ENCODE measurements around the gene TMEM134. TPM values are rescaled to one million over a fixed set of nuclear protein-coding genes. Genes with fewer than 3 reads are reported as not detected.
A peak's percentile ranks its signal among the peaks of the same experiment; 100 is the strongest.

TMEM134 gene
- total and polyA plus RNA-seq, 5 donors, result 61.7 to 82.3 (median 66.4) TPM

- Histone ChIP-seq H3K27ac (ENCODE audit: low read length) (no peak overlapping the region), H3K27me3 (ENCODE audit: control insufficient read depth, insufficient read depth) (no peaks in the 10 kb centered on the region), H3K4me1 (ENCODE audit: control insufficient read depth, insufficient read depth, low read length) (peaks cover 2% of the 10 kb centered on the region), H3K9me3 (ENCODE audit: control insufficient read depth, low read length) (no peaks in the 10 kb centered on the region), H3K4me3 (ENCODE audit: low read length) (no peak overlapping the region)
- intact Hi-C loops (cut with DNase I), result loop anchor here in 2 of 4 donors (10.0 kb wide), 2 partner anchors 96 to 106 kb away; partner anchors contain the start of genes PPP1CA (in 1 of the 2), RAD9A (in 1 of the 2) and TBC1D10C (in 1 of the 2)
- ATAC-seq (no peak), DNase-seq (no peak)
- WGBS, result 94% methylated on average over 1 of the region's 1 CpG
These were observed 31.4 kb upstream of the TMEM134 start for GRCh38 chr11:67500484-67500821.

GRCh38 chr11:67499808-67500483, 30.9 kb upstream of the TMEM134 start:
- Histone ChIP-seq H3K27ac (ENCODE audit: low read length) (no peak overlapping the region), H3K9me3 (ENCODE audit: control insufficient read depth, low read length) (no peaks in the 10 kb centered on the region), H3K4me3 (ENCODE audit: low read length) (no peak overlapping the region), H3K27me3 (ENCODE audit: control insufficient read depth, insufficient read depth) (no peaks in the 10 kb centered on the region), H3K4me1 (ENCODE audit: control insufficient read depth, insufficient read depth, low read length) (no peaks in the 10 kb centered on the region)
- WGBS, result 94% methylated on average over 26 of the region's 26 CpGs
- ATAC-seq (no peak), DNase-seq (peak in 1 of 3 donors; percentile 57)
- intact Hi-C loops (cut with DNase I), result loop anchor here in 2 of 4 donors (10.0 kb wide), 2 partner anchors 95 to 105 kb away; partner anchors contain the start of genes PPP1CA (in 1 of the 2), RAD9A (in 1 of the 2) and TBC1D10C (in 1 of the 2)

DNA sequence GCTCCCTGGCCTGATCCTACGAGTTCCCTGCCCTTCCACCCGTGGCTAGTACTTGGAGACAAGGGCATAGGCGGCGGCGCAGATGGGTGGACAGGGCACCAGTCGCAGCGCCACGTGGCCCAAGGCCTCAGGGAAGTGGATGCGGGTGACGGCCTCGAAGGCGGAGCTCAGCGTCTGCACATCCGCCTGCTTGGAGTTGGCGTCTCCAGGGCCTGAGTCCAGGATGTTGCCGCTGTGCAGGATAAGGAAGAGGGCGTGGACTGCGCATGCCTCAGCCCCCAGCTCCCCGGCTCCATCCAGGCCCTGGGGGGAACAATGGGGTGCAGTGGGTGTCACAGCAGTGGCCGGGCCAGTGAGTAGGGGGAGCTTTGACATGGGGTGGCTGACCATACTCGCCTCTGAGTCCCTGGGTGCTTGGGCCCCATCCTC, 29.5 kb upstream of the TMEM134 start:
- 75% methylated on average over 21 of the region's 21 CpGs for WGBS
- no peaks in the 10 kb centered on the region for H3K27me3 ChIP-seq (ENCODE audit: control insufficient read depth, insufficient read depth)

DNA sequence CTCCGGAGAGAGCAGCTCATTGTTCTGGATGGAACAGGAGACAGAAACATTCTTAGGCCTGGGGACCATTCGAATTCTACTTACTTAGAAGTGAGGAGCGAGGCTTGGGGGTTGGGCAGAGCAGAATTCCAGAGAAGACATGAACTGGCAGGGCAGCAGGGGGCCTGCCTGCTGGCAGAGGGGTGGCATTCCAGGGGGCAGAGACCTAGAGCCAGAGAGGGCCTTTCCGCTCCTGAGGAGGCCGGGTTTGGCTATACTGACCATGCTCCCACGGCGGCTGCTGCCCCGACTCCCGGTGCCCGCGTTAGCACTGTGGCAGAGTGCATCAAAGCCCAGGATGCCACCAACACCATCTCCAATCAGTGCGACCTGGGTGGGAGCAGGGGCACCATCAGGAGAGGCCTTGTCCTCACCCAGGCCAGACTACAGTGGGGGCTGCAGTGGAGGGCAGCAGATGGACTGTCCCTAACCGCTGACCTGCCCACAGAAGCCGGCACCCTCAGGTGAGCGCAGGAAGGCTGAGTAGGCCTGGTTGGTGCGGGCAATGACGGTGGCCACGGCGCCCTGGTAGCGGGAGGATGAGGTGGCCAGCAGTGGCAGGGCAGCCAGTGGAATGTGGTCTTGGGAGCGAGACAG, 28.7 kb upstream of the TMEM134 start:
- Histone ChIP-seq H3K27me3 (ENCODE audit: control insufficient read depth, insufficient read depth) (no peaks in the 10 kb centered on the region), H3K4me3 (ENCODE audit: low read length) (no peak overlapping the region), H3K27ac (ENCODE audit: low read length) (no peak overlapping the region), H3K9me3 (ENCODE audit: control insufficient read depth, low read length) (no peaks in the 10 kb centered on the region), H3K4me1 (ENCODE audit: control insufficient read depth, insufficient read depth, low read length) (no peaks in the 10 kb centered on the region)
- intact Hi-C loops (cut with DNase I), result no loop called here
- DNase-seq (peak in 1 of 3 donors; percentile 46), ATAC-seq (no peak)
- WGBS, result 93% methylated on average over 21 of the region's 21 CpGs

More for the DNA sequence above, 29.5 kb upstream of the TMEM134 start:
- Histone ChIP-seq H3K9me3 (ENCODE audit: control insufficient read depth, low read length) (no peaks in the 10 kb centered on the region), H3K4me1 (ENCODE audit: control insufficient read depth, insufficient read depth, low read length) (no peaks in the 10 kb centered on the region), H3K27ac (ENCODE audit: low read length) (no peak overlapping the region), H3K4me3 (ENCODE audit: low read length) (no peak overlapping the region)
- peak; percentile 21 to 31 for ATAC-seq
- DNase-seq, result peak in 2 of 3 donors; percentile 81 to 84
- intact Hi-C loops (cut with DNase I), result no loop called here

- 90% methylated on average over 12 of the region's 12 CpGs for WGBS
- Histone ChIP-seq H3K4me3 (ENCODE audit: low read length) (no peak overlapping the region), H3K9me3 (ENCODE audit: control insufficient read depth, low read length) (no peaks in the 10 kb centered on the region), H3K4me1 (ENCODE audit: control insufficient read depth, insufficient read depth, low read length) (no peaks in the 10 kb centered on the region), H3K27me3 (ENCODE audit: control insufficient read depth, insufficient read depth) (no peaks in the 10 kb centered on the region), H3K27ac (ENCODE audit: low read length) (no peak overlapping the region)
- DNase-seq (peak in 1 of 3 donors; percentile 56), ATAC-seq (no peak)
- intact Hi-C loops (cut with DNase I), result no loop called here
These were observed 27.1 kb upstream of the TMEM134 start for GRCh38 chr11:67496113-67496512.

DNA sequence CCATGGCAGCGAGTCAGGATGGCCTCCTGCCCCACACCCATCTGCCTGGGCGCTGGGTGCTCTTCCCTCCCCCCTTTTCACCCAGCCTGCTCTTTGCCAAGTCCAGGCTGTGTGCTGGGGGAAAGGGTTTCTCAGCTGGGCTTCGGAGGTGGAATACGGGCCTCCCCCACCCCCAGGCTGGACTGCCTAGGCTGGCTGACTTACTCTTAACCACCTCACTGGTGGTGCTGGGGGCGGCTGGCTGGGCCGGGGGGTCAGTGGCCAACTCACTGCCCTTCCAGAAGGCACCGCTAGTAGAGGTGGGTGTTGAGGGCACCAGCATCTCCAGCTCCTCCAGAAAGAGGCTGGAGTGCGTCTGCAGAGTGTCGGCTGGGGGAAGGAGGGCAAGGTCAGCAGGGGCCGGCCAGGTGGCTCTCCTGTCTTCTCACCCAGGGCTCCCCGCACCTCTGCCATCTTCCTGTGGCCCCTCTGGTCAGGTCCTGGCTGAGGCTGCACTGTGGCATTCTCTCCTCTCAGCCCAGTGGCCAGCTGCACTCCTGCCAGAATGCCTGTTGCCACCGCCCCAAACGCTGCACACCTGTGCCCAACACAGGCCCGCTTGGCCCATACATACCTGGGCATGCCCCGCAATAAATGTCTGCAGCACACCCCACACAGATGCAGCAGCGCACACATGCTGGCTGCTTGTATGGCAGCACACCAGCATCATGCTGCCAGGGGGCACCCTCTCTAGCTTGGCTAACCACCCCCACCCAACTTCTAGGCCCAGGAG, 26.4 kb upstream of the TMEM134 start:
- DNase-seq (no peak), ATAC-seq (no peak)
- WGBS, result 94% methylated on average over 16 of the region's 16 CpGs
- Histone ChIP-seq H3K4me3 (ENCODE audit: low read length) (no peak overlapping the region), H3K27ac (ENCODE audit: low read length) (no peak overlapping the region), H3K9me3 (ENCODE audit: control insufficient read depth, low read length) (no peaks in the 10 kb centered on the region), H3K4me1 (ENCODE audit: control insufficient read depth, insufficient read depth, low read length) (no peaks in the 10 kb centered on the region), H3K27me3 (ENCODE audit: control insufficient read depth, insufficient read depth) (no peaks in the 10 kb centered on the region)
- intact Hi-C loops (cut with DNase I), result no loop called here

GRCh38 chr11:67494371-67495233, 25.6 kb upstream of the TMEM134 start:
- WGBS, result 93% methylated on average over 59 of the region's 59 CpGs
- DNase-seq (peak in 1 of 3 donors; percentile 68), ATAC-seq (no peak)
- no peaks in the 10 kb centered on the region for H3K4me1 ChIP-seq (ENCODE audit: control insufficient read depth, insufficient read depth, low read length)
- intact Hi-C loops (cut with DNase I), result no loop called here
- H3K27ac ChIP-seq (ENCODE audit: low read length), result no peak overlapping the region
- no peaks in the 10 kb centered on the region for H3K9me3 ChIP-seq (ENCODE audit: control insufficient read depth, low read length)
- H3K4me3 ChIP-seq (ENCODE audit: low read length), result no peak overlapping the region
- H3K27me3 ChIP-seq (ENCODE audit: control insufficient read depth, insufficient read depth), result no peaks in the 10 kb centered on the region

DNA sequence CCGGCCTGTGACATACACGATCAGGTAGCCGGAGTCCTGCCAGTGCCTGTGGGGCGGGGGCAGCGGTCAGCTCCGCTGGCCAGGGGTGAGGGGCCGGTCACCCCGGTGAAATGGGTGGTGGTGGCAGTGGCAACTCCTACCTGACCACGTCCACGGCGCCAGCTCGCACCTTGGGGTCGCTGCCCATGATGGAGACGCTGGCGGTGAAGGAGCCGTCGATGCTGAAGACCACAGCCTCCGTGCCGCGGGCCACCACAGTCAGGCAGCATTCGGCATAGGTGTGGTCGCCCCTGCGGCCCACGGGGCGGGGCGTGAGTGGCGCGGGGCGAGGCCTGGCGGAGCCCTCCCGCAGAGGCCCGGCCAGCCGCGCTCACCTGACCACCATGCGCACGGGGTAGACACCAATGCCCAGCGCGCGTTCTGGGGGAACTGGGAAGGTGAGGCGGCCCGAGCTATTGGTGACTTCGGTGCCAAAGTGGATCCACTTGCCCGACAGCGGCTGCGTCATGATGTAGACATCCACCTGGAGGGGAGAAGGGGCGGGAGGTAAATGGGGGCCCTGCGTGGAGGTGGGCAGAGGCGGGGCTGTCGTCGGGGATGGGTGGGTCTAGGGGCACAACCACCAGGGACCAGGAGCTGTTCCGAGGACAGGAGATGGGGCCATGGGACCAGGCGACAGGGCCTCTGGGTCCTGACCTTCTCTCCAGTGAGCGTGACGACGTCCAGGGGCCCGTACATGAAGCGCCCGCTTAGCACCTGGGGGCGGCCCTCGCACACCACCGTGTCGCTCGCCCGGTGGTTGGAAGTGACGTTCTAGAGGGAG, 24.7 kb upstream of the TMEM134 start:
- intact Hi-C loops (cut with DNase I), result no loop called here
- Histone ChIP-seq H3K4me3 (ENCODE audit: low read length) (no peak overlapping the region), H3K27ac (ENCODE audit: low read length) (no peak overlapping the region), H3K9me3 (ENCODE audit: control insufficient read depth, low read length) (no peaks in the 10 kb centered on the region), H3K4me1 (ENCODE audit: control insufficient read depth, insufficient read depth, low read length) (no peaks in the 10 kb centered on the region), H3K27me3 (ENCODE audit: control insufficient read depth, insufficient read depth) (no peaks in the 10 kb centered on the region)
- ATAC-seq (no peak), DNase-seq (peak in 1 of 3 donors; percentile 67)
- 96% methylated on average over 65 of the region's 65 CpGs for WGBS

DNA sequence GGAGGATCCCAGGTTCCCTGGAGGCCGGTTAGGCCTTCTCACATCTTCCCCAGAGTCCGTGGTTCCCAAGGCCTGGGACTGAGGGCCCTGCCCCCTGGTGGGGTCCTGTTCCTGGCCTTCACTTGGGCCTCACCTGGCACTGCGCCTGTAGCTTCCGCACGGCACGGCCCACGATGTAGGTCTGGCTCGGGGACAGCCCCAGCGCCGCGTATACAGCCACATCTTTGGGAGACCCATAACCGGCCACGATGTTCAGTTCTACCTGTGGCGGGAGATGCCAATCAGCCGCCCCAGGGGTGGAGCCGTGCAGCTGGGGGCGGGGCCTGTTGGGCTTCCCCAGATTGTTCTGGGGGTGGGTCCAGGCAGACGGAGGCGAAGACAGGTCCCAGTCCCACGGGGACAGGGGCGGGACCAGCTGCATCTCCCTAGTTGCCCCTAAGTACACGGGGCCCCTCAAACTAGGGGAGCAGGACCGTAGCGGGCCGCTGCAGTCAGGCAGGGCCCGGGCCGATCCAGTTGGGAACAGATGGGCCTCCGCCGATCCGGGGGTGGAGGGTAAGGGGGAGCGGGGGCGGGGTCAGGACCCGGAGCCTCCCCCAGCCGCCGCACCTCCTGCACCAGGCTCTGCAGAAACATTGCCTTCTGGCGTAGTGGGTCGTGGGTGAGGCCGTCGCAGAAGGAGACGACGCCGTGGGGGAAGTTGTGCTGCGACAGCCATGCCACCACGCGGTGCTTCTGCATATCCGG, 23.9 kb upstream of the TMEM134 start:
- DNase-seq, result peak in 1 of 3 donors; percentile 63

More for the DNA sequence above, 23.9 kb upstream of the TMEM134 start:
- Histone ChIP-seq H3K27ac (ENCODE audit: low read length) (no peak overlapping the region), H3K4me3 (ENCODE audit: low read length) (no peak overlapping the region), H3K4me1 (ENCODE audit: control insufficient read depth, insufficient read depth, low read length) (no peaks in the 10 kb centered on the region), H3K9me3 (ENCODE audit: control insufficient read depth, low read length) (no peaks in the 10 kb centered on the region), H3K27me3 (ENCODE audit: control insufficient read depth, insufficient read depth) (no peaks in the 10 kb centered on the region)
- 82% methylated on average over 46 of the region's 46 CpGs for WGBS
- intact Hi-C loops (cut with DNase I), result no loop called here
- no peak for ATAC-seq

Measured in right cardiac atrium (tissue), 5 donors.